Mesenchymal stem cell (in vitro differentiated cells and primary cell): Measurements from ENCODE around the gene ERRFI1.

Experiments used
- DNase-seq: peaks from one replicate; pipeline ENCODE4 v3.0.0-alpha.2; 2013
- H2AFZ ChIP-seq: one replicate; pipeline ENCODE4 v1.6.1; 2013; ENCODE audit warnings: low read depth, mild to moderate bottlenecking, control low read depth, inconsistent platforms, low read length, moderate library complexity
- H2AK5ac ChIP-seq: 2 replicates; pipeline ENCODE4 v1.6.1; 2013; ENCODE audit warnings: low read length, moderate library complexity, mild to moderate bottlenecking, inconsistent platforms; ENCODE audit not compliant: severe bottlenecking
- H2BK120ac ChIP-seq: one replicate; pipeline ENCODE4 v1.6.1; 2013; ENCODE audit warnings: low read depth, mild to moderate bottlenecking, inconsistent platforms, low read length, moderate library complexity
- H2BK12ac ChIP-seq, 2 experiments: one replicate each; pipeline ENCODE4 v1.6.1; 2013; ENCODE audit warnings: inconsistent platforms in 2 of 2, low read length in 2 of 2, mild to moderate bottlenecking in 2 of 2, moderate library complexity in 2 of 2, control low read depth in 1 of 2
- H2BK15ac ChIP-seq: one replicate; pipeline ENCODE4 v1.6.1; 2013; ENCODE audit warnings: mild to moderate bottlenecking, low read depth, inconsistent platforms; ENCODE audit not compliant: poor library complexity, severe bottlenecking
- H2BK5ac ChIP-seq: 2 replicates; pipeline ENCODE4 v1.6.1; 2013; ENCODE audit warnings: low read depth, mild to moderate bottlenecking, low read length, control low read depth, inconsistent platforms; ENCODE audit not compliant: poor library complexity, severe bottlenecking
- H3K14ac ChIP-seq, 2 experiments: one replicate each; pipeline ENCODE4 v1.6.1; 2013; ENCODE audit warnings: inconsistent platforms in 2 of 2, low read length in 2 of 2, control low read depth in 1 of 2, mild to moderate bottlenecking in 1 of 2, moderate library complexity in 1 of 2
- H3K18ac ChIP-seq, 2 experiments: one replicate each; pipeline ENCODE4 v1.6.1; 2013; ENCODE audit warnings: inconsistent platforms in 2 of 2, low read length in 2 of 2, control low read depth in 1 of 2, low read depth in 1 of 2, mild to moderate bottlenecking in 1 of 2
- H3K23ac ChIP-seq, 2 experiments: one replicate each; pipeline ENCODE4 v1.6.1; 2013; ENCODE audit warnings: inconsistent platforms in 2 of 2, low read length in 2 of 2, mild to moderate bottlenecking in 2 of 2, moderate library complexity in 2 of 2, control low read depth in 1 of 2
- H3K27ac ChIP-seq: 2 replicates; pipeline ENCODE4 v1.5.1; 2013; ENCODE audit warnings: mild to moderate bottlenecking, moderate library complexity, low read length, control low read depth, inconsistent platforms; ENCODE audit not compliant: poor library complexity, severe bottlenecking
- H3K27me3 ChIP-seq, 2 experiments: 2 replicates each; pipeline versions ENCODE4 v1.6.1 to v1.7.0; 2013; ENCODE audit warnings: low read length in 2 of 2, mild to moderate bottlenecking in 2 of 2, moderate library complexity in 2 of 2, control low read depth in 1 of 2, inconsistent platforms in 1 of 2; ENCODE audit not compliant: control insufficient read depth in 1 of 2, insufficient read depth in 1 of 2
- H3K36me3 ChIP-seq, 2 experiments: 2 replicates each; pipeline versions ENCODE4 v1.6.1 to v1.7.0; 2013; ENCODE audit warnings: low read length in 2 of 2, control low read depth in 1 of 2, inconsistent platforms in 1 of 2, low read depth in 1 of 2, mild to moderate bottlenecking in 1 of 2; ENCODE audit not compliant: insufficient read depth in 2 of 2, control insufficient read depth in 1 of 2
- H3K4ac ChIP-seq, 2 experiments: one replicate each; pipeline ENCODE4 v1.6.1; 2013; ENCODE audit warnings: inconsistent platforms in 2 of 2, low read length in 2 of 2, mild to moderate bottlenecking in 2 of 2, moderate library complexity in 2 of 2, control low read depth in 1 of 2, low read depth in 1 of 2
- H3K4me1 ChIP-seq: 2 replicates; pipeline ENCODE4 v1.6.1; 2013; ENCODE audit warnings: low read depth, low read length, control low read depth; ENCODE audit not compliant: control insufficient read depth, insufficient read depth
- H3K4me2 ChIP-seq: 2 replicates; pipeline ENCODE4 v1.6.1; 2013; ENCODE audit warnings: low read length, mild to moderate bottlenecking, inconsistent platforms; ENCODE audit not compliant: poor library complexity, severe bottlenecking
- H3K4me3 ChIP-seq, 2 experiments: 2 replicates each; pipeline versions ENCODE4 v1.5.1 to v1.7.0; 2013; ENCODE audit warnings: low read length in 2 of 2, mild to moderate bottlenecking in 2 of 2, control low read depth in 1 of 2, low read depth in 1 of 2; ENCODE audit not compliant: insufficient read depth in 1 of 2
- H3K79me1 ChIP-seq: replicated peaks from 2 replicates; pipeline ENCODE4 v1.6.1; 2013; ENCODE audit warnings: mild to moderate bottlenecking, control low read depth, low read length, inconsistent platforms; ENCODE audit not compliant: poor library complexity, severe bottlenecking
- H3K9ac ChIP-seq: 2 replicates; pipeline ENCODE4 v1.7.0; 2013; ENCODE audit warnings: mild to moderate bottlenecking, low read length, moderate library complexity
- H3K9me3 ChIP-seq: 2 replicates; pipeline ENCODE4 v1.7.0; 2013; ENCODE audit warnings: mild to moderate bottlenecking, low read length; ENCODE audit not compliant: control insufficient read depth
- H4K8ac ChIP-seq: one replicate; pipeline ENCODE4 v1.6.1; 2013; ENCODE audit warnings: inconsistent platforms, mild to moderate bottlenecking, low read length, moderate library complexity
- H4K91ac ChIP-seq: one replicate; pipeline ENCODE4 v1.6.1; 2013; ENCODE audit warnings: mild to moderate bottlenecking, low read length, inconsistent platforms
- WGBS: methylation state at CpG from one replicate; pipeline ENCODE4 v1.1.7; 2013; ENCODE audit warnings: mixed read lengths; 5-methylcytosine and 5-hydroxymethylcytosine counted together

Gene ERRFI1

DNA sequence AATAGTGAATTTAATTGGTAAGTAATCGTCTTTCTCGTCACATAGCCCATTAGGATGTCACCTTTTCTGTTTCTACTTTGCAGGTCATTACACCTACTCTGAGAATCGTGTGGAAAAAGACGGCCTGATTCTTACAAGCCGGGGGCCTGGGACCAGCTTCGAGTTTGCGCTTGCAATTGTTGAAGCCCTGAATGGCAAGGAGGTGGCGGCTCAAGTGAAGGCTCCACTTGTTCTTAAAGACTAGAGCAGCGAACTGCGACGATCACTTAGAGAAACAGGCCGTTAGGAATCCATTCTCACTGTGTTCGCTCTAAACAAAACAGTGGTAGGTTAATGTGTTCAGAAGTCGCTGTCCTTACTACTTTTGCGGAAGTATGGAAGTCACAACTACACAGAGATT is 41.3 kb downstream of the ERRFI1 start:
- no peak overlapping the region for H3K14ac ChIP-seq
- H3K4me3 ChIP-seq: no peak overlapping the region
- H3K27me3 ChIP-seq: no peaks in the 10 kb centered on the region
- peaks cover 1% of the 10 kb centered on the region for H3K4me1 ChIP-seq
- H4K8ac ChIP-seq: no peak overlapping the region
- H3K18ac ChIP-seq: no peak overlapping the region
- no peak overlapping the region for H2BK5ac ChIP-seq
- H3K27ac ChIP-seq: no peak overlapping the region
- H3K79me1 ChIP-seq: peaks cover 20% of the 10 kb centered on the region
- H3K9ac ChIP-seq: no peak overlapping the region
- H3K23ac ChIP-seq: no peak overlapping the region
- no peak overlapping the region for H2BK15ac ChIP-seq
- H2BK120ac ChIP-seq: no peak overlapping the region
- no peak overlapping the region for H2BK12ac ChIP-seq
- WGBS: 95% methylated on average over 15 of the region's 15 CpGs
- H2AK5ac ChIP-seq: no peak overlapping the region
- H3K4me2 ChIP-seq: no peak overlapping the region
- no peak overlapping the region for H3K4ac ChIP-seq
- H3K9me3 ChIP-seq: no peaks in the 10 kb centered on the region
- H3K36me3 ChIP-seq: peaks cover 57 to 64% of the 10 kb centered on the region in 2 experiments
- no peak overlapping the region for H4K91ac ChIP-seq
- no peak overlapping the region for H2AFZ ChIP-seq
- no peak for DNase-seq

DNA sequence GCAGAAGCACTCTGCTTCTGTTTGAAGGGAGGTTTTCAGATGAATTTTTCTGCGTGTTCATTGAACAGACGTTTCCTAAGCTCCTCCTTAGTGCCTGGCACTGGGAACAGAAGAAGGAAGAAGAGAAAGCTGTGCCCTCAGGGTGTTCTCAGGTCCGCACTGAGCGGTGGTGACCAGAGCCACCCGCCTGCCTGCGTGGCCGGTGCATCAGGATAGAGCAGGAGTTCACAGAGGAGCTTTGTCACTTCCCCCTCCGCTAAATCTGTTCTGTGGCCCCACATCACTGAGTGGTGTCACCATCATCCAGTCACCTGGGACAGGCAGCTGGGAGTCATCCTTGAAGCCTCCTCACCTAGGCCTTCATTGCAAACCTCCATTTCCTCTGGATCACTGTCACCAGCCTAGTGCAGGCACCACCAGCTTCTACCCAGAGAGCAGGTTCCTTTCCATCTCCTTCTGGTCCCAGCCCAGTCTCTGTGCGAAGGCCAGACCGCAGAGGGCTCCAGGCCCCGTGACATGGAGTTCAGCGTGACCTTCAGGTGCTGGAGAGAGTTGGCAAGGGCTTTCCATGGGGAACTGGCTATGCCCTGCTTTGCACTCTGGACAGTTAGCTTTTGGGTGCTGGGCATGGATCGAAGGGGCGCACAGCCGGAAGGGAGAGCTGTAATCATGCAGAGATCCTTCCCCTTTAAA is 42.9 kb downstream of the ERRFI1 start:
- Histone ChIP-seq H2BK5ac (no peak overlapping the region), H3K18ac (no peak overlapping the region), H3K4me3 (no peak overlapping the region), H4K8ac (no peak overlapping the region), H3K23ac (no peak overlapping the region), H3K4me1 (peaks cover 1% of the 10 kb centered on the region), H2AFZ (no peak overlapping the region), H4K91ac (no peak overlapping the region), H2BK12ac (no peak overlapping the region), H3K4me2 (no peak overlapping the region), H3K27me3 (no peaks in the 10 kb centered on the region), H2BK15ac (no peak overlapping the region), H3K27ac (no peak overlapping the region), H2AK5ac (no peak overlapping the region), H3K9ac (peak overlapping the region; percentile 78), H3K14ac (peak overlapping the region in 1 of 2 experiments; percentile 30), H3K36me3 (peaks cover 69 to 80% of the 10 kb centered on the region in 2 experiments), H3K79me1 (peaks cover 26% of the 10 kb centered on the region), H3K9me3 (no peaks in the 10 kb centered on the region), H2BK120ac (no peak overlapping the region), H3K4ac (no peak overlapping the region)
- WGBS: 98% methylated on average over 15 of the region's 15 CpGs
- no peak for DNase-seq

DNA sequence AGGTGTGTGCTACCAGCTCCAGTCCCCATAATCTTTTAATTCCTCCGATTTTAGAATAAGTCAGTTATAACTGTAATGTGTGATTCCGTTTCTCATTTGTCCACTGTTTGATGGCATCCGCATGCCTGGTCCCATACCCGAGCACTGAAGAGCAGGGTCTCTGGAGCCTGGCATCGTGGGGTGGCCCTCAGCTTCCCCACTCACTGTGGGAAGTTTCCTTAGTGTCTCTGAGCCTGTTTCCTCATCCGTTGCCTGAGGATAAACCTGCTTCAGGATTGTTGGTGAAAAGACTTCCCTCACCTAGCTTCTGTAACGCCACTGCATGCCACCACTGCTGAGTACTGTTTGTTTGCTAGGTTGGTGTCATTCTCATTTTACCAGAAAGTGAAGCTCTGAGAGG is 45.1 kb downstream of the ERRFI1 start:
- Histone ChIP-seq H2BK5ac (no peak overlapping the region), H3K36me3 (peaks cover 60 to 82% of the 10 kb centered on the region in 2 experiments), H3K14ac (no peak overlapping the region), H2BK15ac (no peak overlapping the region), H2BK12ac (no peak overlapping the region), H3K18ac (no peak overlapping the region), H3K79me1 (peaks cover 27% of the 10 kb centered on the region), H3K9ac (no peak overlapping the region), H4K8ac (no peak overlapping the region), H3K27ac (no peak overlapping the region), H3K23ac (no peak overlapping the region), H2AFZ (no peak overlapping the region), H2BK120ac (no peak overlapping the region), H3K4me1 (peaks cover 1% of the 10 kb centered on the region), H3K9me3 (no peaks in the 10 kb centered on the region), H3K27me3 (no peaks in the 10 kb centered on the region), H3K4ac (no peak overlapping the region), H3K4me3 (no peak overlapping the region), H3K4me2 (no peak overlapping the region), H4K91ac (no peak overlapping the region), H2AK5ac (no peak overlapping the region)
- WGBS: 98% methylated on average over 6 of the region's 7 CpGs
- DNase-seq: no peak

- no peak overlapping the region for H3K4me3 ChIP-seq
- no peak overlapping the region for H3K18ac ChIP-seq
- no peak overlapping the region for H3K23ac ChIP-seq
- H3K9me3 ChIP-seq: no peaks in the 10 kb centered on the region
- peak; percentile 82 for DNase-seq
- no peak overlapping the region for H2AK5ac ChIP-seq
- no peak overlapping the region for H3K14ac ChIP-seq
- peaks cover 26% of the 10 kb centered on the region for H3K79me1 ChIP-seq
- H3K27ac ChIP-seq: no peak overlapping the region
- H3K9ac ChIP-seq: no peak overlapping the region
- H3K4me1 ChIP-seq: no peaks in the 10 kb centered on the region
- peaks cover 51 to 65% of the 10 kb centered on the region in 2 experiments for H3K36me3 ChIP-seq
- no peak overlapping the region for H2BK12ac ChIP-seq
- no peak overlapping the region for H4K91ac ChIP-seq
- no peak overlapping the region for H2BK5ac ChIP-seq
- no peak overlapping the region for H3K4me2 ChIP-seq
- no peaks in the 10 kb centered on the region for H3K27me3 ChIP-seq
- H2BK15ac ChIP-seq: no peak overlapping the region
- WGBS: 45% methylated on average over 5 of the region's 8 CpGs
- H4K8ac ChIP-seq: no peak overlapping the region
- no peak overlapping the region for H3K4ac ChIP-seq
- no peak overlapping the region for H2AFZ ChIP-seq
- H2BK120ac ChIP-seq: no peak overlapping the region
Measured at GRCh38 chr1:7975212-7975865, 50.8 kb downstream of the ERRFI1 start.
